ENCODE data around the gene LHPP.

GRCh38 chr10:124547647-124548168 is 86.1 kb downstream of the LHPP start:
- TF ChIP-seq, protein P1, sequence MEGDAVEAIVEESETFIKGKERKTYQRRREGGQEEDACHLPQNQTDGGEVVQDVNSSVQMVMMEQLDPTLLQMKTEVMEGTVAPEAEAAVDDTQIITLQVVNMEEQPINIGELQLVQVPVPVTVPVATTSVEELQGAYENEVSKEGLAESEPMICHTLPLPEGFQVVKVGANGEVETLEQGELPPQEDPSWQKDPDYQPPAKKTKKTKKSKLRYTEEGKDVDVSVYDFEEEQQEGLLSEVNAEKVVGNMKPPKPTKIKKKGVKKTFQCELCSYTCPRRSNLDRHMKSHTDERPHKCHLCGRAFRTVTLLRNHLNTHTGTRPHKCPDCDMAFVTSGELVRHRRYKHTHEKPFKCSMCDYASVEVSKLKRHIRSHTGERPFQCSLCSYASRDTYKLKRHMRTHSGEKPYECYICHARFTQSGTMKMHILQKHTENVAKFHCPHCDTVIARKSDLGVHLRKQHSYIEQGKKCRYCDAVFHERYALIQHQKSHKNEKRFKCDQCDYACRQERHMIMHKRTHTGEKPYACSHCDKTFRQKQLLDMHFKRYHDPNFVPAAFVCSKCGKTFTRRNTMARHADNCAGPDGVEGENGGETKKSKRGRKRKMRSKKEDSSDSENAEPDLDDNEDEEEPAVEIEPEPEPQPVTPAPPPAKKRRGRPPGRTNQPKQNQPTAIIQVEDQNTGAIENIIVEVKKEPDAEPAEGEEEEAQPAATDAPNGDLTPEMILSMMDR (conservative IDR thresholded peaks at IDR 0.05; ENCODE audit: low read depth, low read length) = no peak
- TF ChIP-seq EZH2 (IDR thresholded peaks at IDR 0.05; ENCODE audit: low read length, unreplicated experiment) (no peak), EZH2phosphoT487 (IDR thresholded peaks at IDR 0.05; ENCODE audit: borderline replicate concordance, low read length) (no peak)
